HEK293 (cell line): Measurements from ENCODE around the gene LRFN3.

Experiments
- ELK4 ChIP-seq: IDR thresholded peaks from 2 replicates; pipeline ENCODE4 v1.6.1; 2011; ENCODE audit warnings: mild to moderate bottlenecking, low read depth, low read length, borderline replicate concordance
- KLF8 ChIP-seq: fragments of 450-650 bp; formaldehyde crosslinking; IDR thresholded peaks from 2 replicates; pipeline ENCODE4 v1.5.1; 2016; ENCODE audit warnings: missing biosample characterization, missing genetic modification characterization
- PRDM10 ChIP-seq: fragments of 450-650 bp; formaldehyde crosslinking; IDR thresholded peaks from 2 replicates; pipeline ENCODE4 v1.5.1; 2016; ENCODE audit warnings: missing biosample characterization, missing genetic modification characterization
- PRDM6 ChIP-seq: fragments of 450-650 bp; formaldehyde crosslinking; IDR thresholded peaks from 2 replicates; pipeline ENCODE4 v1.5.1; 2017; ENCODE audit warnings: missing biosample characterization, missing genetic modification characterization
- SP2 ChIP-seq: fragments of 450-650 bp; formaldehyde crosslinking; IDR thresholded peaks from 2 replicates; pipeline ENCODE4 v1.5.1; 2016; ENCODE audit warnings: missing biosample characterization, missing genetic modification characterization
- ZBTB48 ChIP-seq: fragments of 450-650 bp; formaldehyde crosslinking; IDR thresholded peaks from 2 replicates; pipeline ENCODE4 v1.5.1; 2016; ENCODE audit warnings: missing biosample characterization, missing genetic modification characterization
- ZNF18 ChIP-seq: fragments of 450-650 bp; formaldehyde crosslinking; IDR thresholded peaks from 2 replicates; pipeline ENCODE4 v1.5.1; 2016; ENCODE audit warnings: missing biosample characterization, missing genetic modification characterization
- ZNF19 ChIP-seq: fragments of 450-650 bp; formaldehyde crosslinking; IDR thresholded peaks from 2 replicates; pipeline ENCODE4; 2016; ENCODE audit warnings: missing biosample characterization, missing genetic modification characterization, low read depth
- ZNF23 ChIP-seq: fragments of 450-650 bp; formaldehyde crosslinking; IDR thresholded peaks from 2 replicates; pipeline ENCODE4 v1.5.1; 2016; ENCODE audit warnings: missing biosample characterization, missing genetic modification characterization, borderline replicate concordance
- ZNF24 ChIP-seq: fragments of 450-650 bp; formaldehyde crosslinking; IDR thresholded peaks from 2 replicates; pipeline ENCODE4 v1.5.1; 2016; ENCODE audit warnings: missing biosample characterization, missing genetic modification characterization
- ZNF280C ChIP-seq: fragments of 450-650 bp; formaldehyde crosslinking; IDR thresholded peaks from 2 replicates; pipeline ENCODE4 v1.5.1; 2016; ENCODE audit warnings: missing biosample characterization, missing genetic modification characterization
- ZNF280D ChIP-seq: fragments of 450-650 bp; formaldehyde crosslinking; IDR thresholded peaks from 2 replicates; pipeline ENCODE4 v1.5.1; 2016; ENCODE audit warnings: missing biosample characterization, missing genetic modification characterization
- ZNF398 ChIP-seq: fragments of 450-650 bp; formaldehyde crosslinking; IDR thresholded peaks from 2 replicates; pipeline ENCODE4 v1.5.1; 2017; ENCODE audit warnings: missing biosample characterization, missing genetic modification characterization
- ZNF596 ChIP-seq: fragments of 450-650 bp; IDR thresholded peaks from 2 replicates; pipeline ENCODE4 v1.5.0; 2018; ENCODE audit warnings: missing biosample characterization, mild to moderate bottlenecking, missing genetic modification characterization, moderate library complexity
- ZNF664 ChIP-seq: fragments of 450-650 bp; formaldehyde crosslinking; IDR thresholded peaks from 2 replicates; pipeline ENCODE4 v1.5.1; 2016; ENCODE audit warnings: missing biosample characterization, missing genetic modification characterization
- ZNF692 ChIP-seq: fragments of 450-650 bp; formaldehyde crosslinking; IDR thresholded peaks from 2 replicates; pipeline ENCODE4 v1.5.1; 2016; ENCODE audit warnings: missing biosample characterization, missing genetic modification characterization
- ZNF747 ChIP-seq: fragments of 450-650 bp; formaldehyde crosslinking; IDR thresholded peaks from 2 replicates; pipeline ENCODE4 v1.5.1; 2016; ENCODE audit warnings: missing biosample characterization, missing genetic modification characterization
- ZSCAN30 ChIP-seq: fragments of 450-650 bp; IDR thresholded peaks from 2 replicates; pipeline ENCODE4 v1.5.1; 2018; ENCODE audit warnings: missing biosample characterization, mild to moderate bottlenecking, missing genetic modification characterization, moderate library complexity
- ZSCAN5A ChIP-seq: fragments of 450-650 bp; formaldehyde crosslinking; IDR thresholded peaks from 2 replicates; pipeline ENCODE4 v1.5.1; 2016; ENCODE audit warnings: missing biosample characterization, missing genetic modification characterization

The LRFN3 gene

GRCh38 chr19:35899547-35900214, 36.5 kb upstream of the LRFN3 start (continued):
- no peak; the same call in 1 of the 2 replicates for TF ChIP-seq PRDM6 (tag by site-specific recombination)
- TF ChIP-seq ELK4, result no peak
- peak; percentile 83 for TF ChIP-seq ZNF398 (tag by site-specific recombination)
- no peak for TF ChIP-seq ZNF19 (tag by site-specific recombination)
- no peak for TF ChIP-seq ZNF596 (tag by site-specific recombination)
- peak; percentile 95 for TF ChIP-seq PRDM10 (tag by site-specific recombination)
- TF ChIP-seq ZNF692 (tag by site-specific recombination), result peak; percentile 86
- TF ChIP-seq ZNF280D (tag by site-specific recombination), result peak; percentile 82; the same call in 1 of the 2 replicates
- peak; percentile 50; the same call in 1 of the 2 replicates for TF ChIP-seq ZNF18
- peak; percentile 99 for TF ChIP-seq KLF8 (tag by site-specific recombination)
- TF ChIP-seq ZNF23 (tag by site-specific recombination), result no peak
- no peak for TF ChIP-seq ZNF664 (tag by site-specific recombination)
- TF ChIP-seq ZSCAN30, result peak; percentile 91
- TF ChIP-seq ZNF24 (tag by site-specific recombination), result peak; percentile 86
- TF ChIP-seq ZBTB48 (tag by site-specific recombination), result no peak
- peak; percentile 94 for TF ChIP-seq SP2 (tag by site-specific recombination)
- TF ChIP-seq ZNF280C (tag by site-specific recombination), result no peak
- no peak for TF ChIP-seq ZSCAN5A (tag by site-specific recombination)
- TF ChIP-seq ZNF747 (tag by site-specific recombination), result no peak
